GM12873 (cell line): ENCODE measurements around the gene GANAB.

Source experiments
- TF ChIP-seq, protein P1 (sequence below): IDR thresholded peaks from 2 replicates; pipeline ENCODE4 v1.5.1; 2012; ENCODE audit warnings: low read depth, mild to moderate bottlenecking, moderate library complexity, low read length, control low read depth; ENCODE audit not compliant: insufficient read depth; ENCODE audit errors: missing control alignments

GANAB gene

GRCh38 chr11:62648185-62648966 lies 2.0 kb upstream of the GANAB start:
- TF ChIP-seq, protein P1, sequence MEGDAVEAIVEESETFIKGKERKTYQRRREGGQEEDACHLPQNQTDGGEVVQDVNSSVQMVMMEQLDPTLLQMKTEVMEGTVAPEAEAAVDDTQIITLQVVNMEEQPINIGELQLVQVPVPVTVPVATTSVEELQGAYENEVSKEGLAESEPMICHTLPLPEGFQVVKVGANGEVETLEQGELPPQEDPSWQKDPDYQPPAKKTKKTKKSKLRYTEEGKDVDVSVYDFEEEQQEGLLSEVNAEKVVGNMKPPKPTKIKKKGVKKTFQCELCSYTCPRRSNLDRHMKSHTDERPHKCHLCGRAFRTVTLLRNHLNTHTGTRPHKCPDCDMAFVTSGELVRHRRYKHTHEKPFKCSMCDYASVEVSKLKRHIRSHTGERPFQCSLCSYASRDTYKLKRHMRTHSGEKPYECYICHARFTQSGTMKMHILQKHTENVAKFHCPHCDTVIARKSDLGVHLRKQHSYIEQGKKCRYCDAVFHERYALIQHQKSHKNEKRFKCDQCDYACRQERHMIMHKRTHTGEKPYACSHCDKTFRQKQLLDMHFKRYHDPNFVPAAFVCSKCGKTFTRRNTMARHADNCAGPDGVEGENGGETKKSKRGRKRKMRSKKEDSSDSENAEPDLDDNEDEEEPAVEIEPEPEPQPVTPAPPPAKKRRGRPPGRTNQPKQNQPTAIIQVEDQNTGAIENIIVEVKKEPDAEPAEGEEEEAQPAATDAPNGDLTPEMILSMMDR, result no peak

GRCh38 chr11:62647609-62648005 lies 1.2 kb upstream of the GANAB start:
- TF ChIP-seq, protein P1, result no peak

GRCh38 chr11:62646825-62647608 lies 604 bp upstream of the GANAB start:
- TF ChIP-seq, protein P1, result no peak

DNA sequence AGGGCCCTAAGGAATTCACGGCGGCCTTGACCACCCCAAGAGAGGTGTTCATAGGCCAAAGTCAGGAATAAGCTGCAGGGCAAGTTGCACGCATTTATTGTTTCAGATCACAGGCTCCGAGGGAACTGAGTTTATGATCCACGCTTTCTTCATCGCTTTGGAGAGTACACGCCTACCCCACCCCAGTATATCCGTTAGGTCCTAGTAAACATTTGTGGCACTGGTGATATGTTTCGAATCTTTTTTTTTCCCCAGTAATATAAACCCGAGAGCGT lies 805 bp downstream of the GANAB start:
- TF ChIP-seq, protein P1, result no peak

- TF ChIP-seq, protein P1, result no peak
Observed at GRCh38 chr11:62644220-62644619, 2.2 kb downstream of the GANAB start.

DNA sequence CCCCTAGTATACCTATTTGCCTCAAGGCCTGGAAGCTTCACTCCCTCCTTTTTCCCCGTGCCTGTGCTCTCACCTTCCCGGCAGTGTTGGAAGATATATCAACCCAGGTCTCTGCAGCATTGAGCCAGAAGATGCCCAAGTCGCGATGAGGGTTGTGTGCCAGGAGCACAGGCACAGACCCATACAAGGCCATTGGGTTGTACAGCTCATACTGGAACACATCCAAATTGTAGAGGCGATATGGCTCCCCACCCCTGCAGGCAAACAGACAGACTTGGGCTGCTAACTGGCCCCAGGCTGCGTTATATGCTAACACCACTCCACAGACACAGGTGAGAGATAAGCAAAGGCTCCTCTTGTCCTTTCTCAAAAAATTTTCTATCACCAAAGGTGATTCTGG lies 13.9 kb downstream of the GANAB start:
- TF ChIP-seq, protein P1, result no peak

- TF ChIP-seq, protein P1, result no peak
Observed at GRCh38 chr11:62627713-62628112, 18.7 kb downstream of the GANAB start.
